HEK293T (cell line): Measurements from ENCODE around the gene NSF.
"Not testable (repeated sequence)": the region's sequence is repeated elsewhere in the genome, so short reads cannot be mapped to it uniquely, and the experiment has no call there.

ENCODE experiments used
- CTCF ChIA-PET: fragments of 350-600 bp; formaldehyde crosslinking; extraction: SDS; loops from one replicate; lab custom pipeline; 2021; ENCODE audit warnings: antibody characterized with exemption, inconsistent platforms; lab: Yijun Ruan, JAX
- POLR2A ChIA-PET: fragments of 350-600 bp; formaldehyde crosslinking; extraction: SDS; loops from one replicate; lab custom pipeline; 2020; ENCODE audit warnings: antibody characterized with exemption, inconsistent platforms; lab: Yijun Ruan, JAX
- DNase-seq: peaks from one replicate; pipeline ENCODE4 v3.0.0; 2012; ENCODE audit warnings: mixed read lengths; ENCODE audit errors: extremely low spot score
- ARNT ChIP-seq: fragments of 450-650 bp; IDR thresholded peaks from 2 replicates; pipeline ENCODE4 v1.6.1; 2017; ENCODE audit warnings: mild to moderate bottlenecking
- BHLHE40 ChIP-seq: fragments of 450-650 bp; IDR thresholded peaks from 2 replicates; pipeline ENCODE4 v1.6.1; 2016; ENCODE audit warnings: mild to moderate bottlenecking, moderate library complexity, borderline replicate concordance
- CTBP1 ChIP-seq: fragments of 450-650 bp; IDR thresholded peaks from 2 replicates; pipeline ENCODE4 v1.6.1; 2016; ENCODE audit warnings: borderline replicate concordance
- ELF4 ChIP-seq: fragments of 450-650 bp; IDR thresholded peaks from 2 replicates; pipeline ENCODE4 v1.6.1; 2017; ENCODE audit warnings: antibody characterized with exemption
- FOXA1 ChIP-seq: fragments of 450-650 bp; IDR thresholded peaks from 2 replicates; pipeline ENCODE4 v1.6.1; 2016; ENCODE audit warnings: mild to moderate bottlenecking
- FOXK2 ChIP-seq: fragments of 450-650 bp; IDR thresholded peaks from 2 replicates; pipeline ENCODE4 v1.6.1; 2016; ENCODE audit warnings: mild to moderate bottlenecking
- FOXM1 ChIP-seq: fragments of 450-650 bp; IDR thresholded peaks from 2 replicates; pipeline ENCODE4 v1.6.1; 2017; ENCODE audit warnings: mild to moderate bottlenecking, borderline replicate concordance
- HDGF ChIP-seq: fragments of 450-650 bp; IDR thresholded peaks from 2 replicates; pipeline ENCODE4 v1.6.1; 2017; ENCODE audit warnings: antibody characterized with exemption, borderline replicate concordance
- L3MBTL2 ChIP-seq: fragments of 450-650 bp; conservative IDR thresholded peaks from 2 replicates; pipeline ENCODE4 v1.6.1; 2016; ENCODE audit warnings: mild to moderate bottlenecking
- LEF1 ChIP-seq: fragments of 450-650 bp; IDR thresholded peaks from 2 replicates; pipeline ENCODE4 v1.6.1; 2017; ENCODE audit warnings: mild to moderate bottlenecking, borderline replicate concordance
- NFRKB ChIP-seq: fragments of 450-650 bp; IDR thresholded peaks from 2 replicates; pipeline ENCODE4 v1.6.1; 2016; ENCODE audit warnings: mild to moderate bottlenecking, moderate library complexity
- SP1 ChIP-seq: fragments of 450-650 bp; IDR thresholded peaks from 2 replicates; pipeline ENCODE4 v1.6.1; 2017
- SUZ12 ChIP-seq: fragments of 450-650 bp; IDR thresholded peaks from 2 replicates; pipeline ENCODE4 v1.6.1; 2016; ENCODE audit warnings: mild to moderate bottlenecking
- TARDBP ChIP-seq: fragments of 450-650 bp; IDR thresholded peaks from 2 replicates; pipeline ENCODE4 v1.6.1; 2016
- ZNF384 ChIP-seq: fragments of 450-650 bp; IDR thresholded peaks from 2 replicates; pipeline ENCODE4 v1.6.1; 2016
- TF ChIP-seq, protein P1 (sequence below): fragments of 450-650 bp; IDR thresholded peaks from 2 replicates; pipeline ENCODE4 v1.6.1; 2016

The NSF gene

DNA sequence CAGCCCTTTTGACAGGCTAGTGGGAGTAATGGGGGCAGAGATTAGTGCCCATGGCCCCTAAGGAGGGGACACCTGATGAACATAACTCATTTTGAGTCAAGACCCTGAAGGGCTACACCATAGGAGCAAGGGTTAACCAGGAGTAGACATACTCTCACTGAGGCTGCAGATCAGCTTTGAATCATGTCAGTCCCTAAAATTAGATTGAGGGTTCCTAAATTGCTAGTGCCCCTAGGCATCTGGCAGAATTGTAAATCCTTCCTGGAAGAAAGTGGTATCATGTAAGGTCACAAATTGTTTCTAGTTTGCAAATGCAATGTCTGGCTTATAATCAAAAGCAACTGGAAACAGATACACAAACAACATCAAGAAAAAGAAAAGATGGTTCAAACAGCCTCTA is 87.3 kb downstream of the NSF start:
- POLR2A ChIA-PET, CTCF ChIA-PET, DNase-seq: not testable (repeated sequence)

- DNase-seq, POLR2A ChIA-PET: not testable (repeated sequence)
Observed at GRCh38 chr17:46683653-46684052, 93.2 kb downstream of the NSF start.

DNA sequence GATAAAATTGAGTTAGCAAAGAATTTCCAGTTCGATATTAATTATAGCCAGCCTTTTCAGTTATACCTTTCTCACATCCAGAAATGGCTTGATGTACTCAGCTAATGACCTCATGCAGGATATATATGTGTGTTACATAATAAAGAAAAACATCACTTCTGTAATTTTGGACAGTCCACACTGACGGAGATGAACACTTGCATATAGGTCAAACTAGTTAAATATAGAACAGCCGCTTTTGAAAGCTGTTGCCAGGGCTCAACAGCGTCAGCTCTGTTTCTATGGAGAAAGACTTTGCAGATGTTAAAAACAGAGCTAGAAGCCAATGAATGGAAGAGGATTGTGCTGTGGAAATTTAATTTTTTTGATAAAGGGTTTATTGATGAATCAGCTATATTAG is 94.8 kb downstream of the NSF start:
- CTCF ChIA-PET, DNase-seq, POLR2A ChIA-PET: not testable (repeated sequence)

More at GRCh38 chr17:46683653-46684052, 93.2 kb downstream of the NSF start:
- CTCF ChIA-PET: not testable (repeated sequence)

DNA sequence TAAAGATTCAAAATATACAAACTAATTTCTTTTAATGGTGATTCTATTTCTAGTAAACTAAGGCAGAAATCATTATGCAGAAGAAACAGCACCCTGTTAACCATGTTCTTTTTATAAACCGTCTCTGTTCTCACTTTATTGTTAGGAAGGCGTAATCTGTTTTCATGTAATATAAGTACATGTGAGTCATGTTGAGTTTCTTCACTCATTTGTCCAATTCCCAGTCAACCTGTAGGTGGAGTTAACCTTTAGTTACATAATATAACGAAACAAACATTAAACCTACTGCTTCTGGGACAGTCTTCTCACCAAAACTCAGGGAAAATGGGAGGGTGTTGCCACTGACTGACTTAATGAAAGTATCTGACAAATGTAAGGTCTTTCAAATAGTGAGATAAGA is 101.7 kb downstream of the NSF start:
- DNase-seq, CTCF ChIA-PET, POLR2A ChIA-PET: not testable (repeated sequence)

GRCh38 chr17:46693283-46693682 is 102.8 kb downstream of the NSF start:
- POLR2A ChIA-PET, DNase-seq, CTCF ChIA-PET: not testable (repeated sequence)

DNA sequence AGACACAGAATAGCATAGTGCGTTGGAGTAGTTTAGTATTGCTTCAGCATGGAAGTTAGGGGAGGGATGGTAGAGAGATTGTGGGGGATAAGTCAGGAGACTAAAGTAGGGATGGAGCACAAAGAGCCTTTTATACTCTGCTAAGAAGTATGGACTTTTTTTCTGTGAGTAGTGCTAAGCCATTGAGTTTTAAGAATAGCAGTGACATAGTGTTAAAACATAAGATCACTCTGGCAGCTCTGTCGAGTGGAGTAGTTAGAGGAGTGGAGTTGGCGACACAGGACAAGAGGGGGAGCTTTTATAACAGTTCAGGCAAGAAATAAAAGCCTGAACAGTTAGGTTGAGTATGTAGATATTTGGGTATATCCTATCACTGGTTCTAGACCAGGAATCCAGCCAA is 106.1 kb downstream of the NSF start:
- POLR2A ChIA-PET, DNase-seq, CTCF ChIA-PET: not testable (repeated sequence)

GRCh38 chr17:46699014-46699413 is 108.5 kb downstream of the NSF start:
- CTCF ChIA-PET, POLR2A ChIA-PET, DNase-seq: not testable (repeated sequence)

DNA sequence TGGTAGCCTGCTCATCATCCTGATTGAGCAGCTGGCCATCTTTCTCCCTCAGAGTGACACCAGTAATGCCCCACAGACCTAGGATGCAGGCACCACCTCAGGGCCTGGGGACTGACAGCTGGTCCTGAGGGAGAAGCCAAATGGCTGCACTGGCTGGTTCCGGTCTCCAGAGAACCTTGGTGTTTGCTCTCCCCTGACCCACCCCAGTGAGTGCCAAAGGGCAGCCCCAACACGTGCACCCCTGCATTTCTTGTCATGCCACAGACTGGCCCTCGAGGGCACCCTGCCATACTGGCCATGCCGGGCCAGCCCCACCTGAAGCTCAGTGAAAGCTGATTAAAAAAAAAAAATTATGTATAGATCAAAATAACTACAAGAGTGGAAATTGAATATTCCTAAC is 127.5 kb downstream of the NSF start:
- ChIA-PET CTCF (no interaction called here), POLR2A (no interaction called here)
- no peak for DNase-seq
- no peak for TF ChIP-seq FOXK2
- no peak for TF ChIP-seq L3MBTL2
- TF ChIP-seq, protein P1, sequence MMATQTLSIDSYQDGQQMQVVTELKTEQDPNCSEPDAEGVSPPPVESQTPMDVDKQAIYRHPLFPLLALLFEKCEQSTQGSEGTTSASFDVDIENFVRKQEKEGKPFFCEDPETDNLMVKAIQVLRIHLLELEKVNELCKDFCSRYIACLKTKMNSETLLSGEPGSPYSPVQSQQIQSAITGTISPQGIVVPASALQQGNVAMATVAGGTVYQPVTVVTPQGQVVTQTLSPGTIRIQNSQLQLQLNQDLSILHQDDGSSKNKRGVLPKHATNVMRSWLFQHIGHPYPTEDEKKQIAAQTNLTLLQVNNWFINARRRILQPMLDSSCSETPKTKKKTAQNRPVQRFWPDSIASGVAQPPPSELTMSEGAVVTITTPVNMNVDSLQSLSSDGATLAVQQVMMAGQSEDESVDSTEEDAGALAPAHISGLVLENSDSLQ: no peak
- TF ChIP-seq SP1: no peak
- no peak for TF ChIP-seq TARDBP
- no peak for TF ChIP-seq FOXA1
- no peak for TF ChIP-seq ARNT

- DNase-seq: no peak
- TF ChIP-seq ARNT: no peak
- no peak for TF ChIP-seq BHLHE40
- TF ChIP-seq FOXM1: no peak
- TF ChIP-seq ZNF384: no peak
- no peak for TF ChIP-seq TARDBP
- TF ChIP-seq NFRKB: no peak
- TF ChIP-seq, protein P1: no peak
- no peak for TF ChIP-seq FOXK2
- no peak for TF ChIP-seq FOXA1
- TF ChIP-seq ELF4: no peak
- ChIA-PET POLR2A (no interaction called here), CTCF (no interaction called here)
Observed at GRCh38 chr17:46719891-46720290, 129.4 kb downstream of the NSF start.

GRCh38 chr17:46720408-46720807 is 129.9 kb downstream of the NSF start:
- DNase-seq: no peak
- CTCF ChIA-PET: no interaction called here
- POLR2A ChIA-PET: no interaction called here
- no peak for TF ChIP-seq TARDBP
- TF ChIP-seq ZNF384: no peak
- TF ChIP-seq ARNT: no peak
- TF ChIP-seq SP1: no peak
- no peak for TF ChIP-seq L3MBTL2
- no peak for TF ChIP-seq FOXK2
- no peak for TF ChIP-seq ELF4
- no peak for TF ChIP-seq HDGF
- no peak for TF ChIP-seq LEF1
- TF ChIP-seq NFRKB: no peak
- no peak for TF ChIP-seq FOXM1
- no peak for TF ChIP-seq BHLHE40
- TF ChIP-seq CTBP1: no peak
- no peak for TF ChIP-seq SUZ12
- TF ChIP-seq, protein P1: no peak
- no peak for TF ChIP-seq FOXA1
